DMS53 treated with DMSO at 0.1 percent for 48 hours (cell line): Measurements from ENCODE around the gene KMT2B.
A peak's percentile ranks its signal among the peaks of the same experiment; 100 is the strongest.
"Not testable (repeated sequence)": the region's sequence is repeated elsewhere in the genome, so short reads cannot be mapped to it uniquely, and the experiment has no call there.

Source experiments
- DNase-seq: peaks from one replicate; lab custom pipeline; 2025; ENCODE audit not compliant: unreplicated experiment; lab: John Stamatoyannopoulos, UW

KMT2B gene

GRCh38 chr19:35755550-35756376 is 38.0 kb downstream of the KMT2B start:
- no peak for DNase-seq

- DNase-seq: peak; percentile 43
These were observed 38.8 kb downstream of the KMT2B start, which contains the start of gene HSPB6 for GRCh38 chr19:35756377-35757230. Gene HSPB6 (minus strand): TSS chr19:35757029. CDS start chr19:35757008, 21 bp downstream.

DNA sequence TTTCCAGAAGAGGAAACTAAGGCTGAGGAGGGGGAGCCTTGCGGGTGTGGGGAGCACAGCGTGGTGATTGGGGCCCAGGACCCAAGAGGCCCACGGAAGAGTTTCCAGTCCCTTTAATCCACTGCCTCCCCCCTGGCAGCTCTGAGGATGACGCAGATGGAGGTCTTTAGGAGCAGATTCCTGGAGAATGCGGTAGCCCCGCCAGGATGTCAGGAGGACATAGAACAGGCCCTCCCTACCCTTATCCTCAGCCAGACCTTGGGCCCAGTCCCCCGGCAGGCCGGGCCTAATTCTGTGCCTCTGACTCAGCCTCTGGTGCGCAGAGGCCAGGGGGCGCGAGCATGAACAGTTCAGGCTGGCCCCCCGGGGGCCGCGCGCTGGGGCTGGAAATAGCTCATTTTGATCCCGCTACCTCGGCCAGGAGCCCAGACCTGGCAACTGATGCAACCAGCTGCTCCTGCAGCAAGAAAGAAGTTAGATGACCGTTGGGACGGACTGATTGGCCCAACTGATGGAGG is 39.5 kb downstream of the KMT2B start:
- DNase-seq: no peak

GRCh38 chr19:35757749-35758608 is 40.2 kb downstream of the KMT2B start, which contains the start of gene PROSER3:
Gene PROSER3 (plus strand): TSS chr19:35758176. CDS start chr19:35758216, 40 bp downstream.
- peak; percentile 100 for DNase-seq

DNA sequence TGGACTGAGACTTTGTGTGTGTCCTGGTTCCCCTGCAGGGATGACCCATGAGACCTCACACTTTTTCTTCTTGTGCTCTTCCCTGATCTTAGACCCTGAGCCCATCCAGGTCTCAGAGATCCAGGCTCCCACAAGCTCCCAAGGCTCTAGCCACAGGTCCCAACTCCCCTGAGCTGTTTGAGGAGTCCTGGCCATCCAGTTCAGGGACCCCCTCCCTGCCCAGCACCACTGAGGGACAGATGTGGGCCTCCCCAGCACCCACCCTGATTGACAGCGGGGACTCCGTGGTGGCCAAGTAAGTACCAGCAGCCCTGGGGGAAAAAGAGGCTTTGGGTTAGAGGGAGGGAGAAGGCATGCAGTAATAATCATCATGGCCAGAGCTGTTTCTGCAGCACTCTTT is 41.9 kb downstream of the KMT2B start:
- no peak for DNase-seq

GRCh38 chr19:35760711-35761349 is 43.0 kb downstream of the KMT2B start:
- DNase-seq: no peak

DNA sequence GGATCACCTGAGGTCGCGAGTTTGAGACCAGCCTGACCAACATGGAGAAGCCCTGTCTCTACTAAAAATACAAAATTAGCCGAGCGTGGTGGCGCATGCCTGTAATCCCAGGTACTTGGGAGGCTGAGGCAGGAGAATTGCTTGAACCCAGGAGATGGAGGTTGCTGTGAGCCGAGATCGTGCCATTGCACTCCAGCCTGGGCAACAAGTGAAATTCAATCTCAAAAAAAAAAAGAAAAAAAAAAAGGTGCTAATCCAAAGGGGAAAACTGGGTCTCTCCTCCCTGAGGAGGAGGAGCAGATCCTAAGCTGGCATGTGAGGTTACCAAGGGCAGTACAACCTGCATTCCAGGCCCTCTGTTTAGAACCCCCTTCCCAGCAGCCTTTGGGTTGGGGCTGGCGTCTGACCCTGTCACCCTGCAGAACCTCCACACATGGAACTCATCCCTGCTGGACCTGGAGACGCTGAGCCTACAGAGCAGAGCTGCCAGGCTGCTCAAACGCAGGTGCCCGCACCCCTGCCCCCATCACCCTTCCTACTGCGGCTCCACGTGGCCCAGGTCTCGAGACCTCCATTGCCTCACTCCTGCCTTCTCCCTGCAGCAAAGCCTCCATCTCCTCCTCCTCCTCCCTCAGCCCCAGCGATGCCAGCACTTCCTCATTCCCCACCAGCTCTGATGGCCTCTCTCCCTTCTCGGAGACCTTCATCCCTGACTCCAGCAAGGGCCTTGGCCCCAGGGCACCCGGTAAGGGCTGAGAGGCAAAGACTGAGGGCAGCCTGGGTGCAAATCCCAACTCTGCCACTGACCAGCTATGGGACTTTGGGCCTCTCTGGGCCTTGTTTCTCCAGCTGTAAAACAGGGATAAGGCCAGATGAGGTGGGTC is 46.9 kb downstream of the KMT2B start:
- DNase-seq: no peak

DNA sequence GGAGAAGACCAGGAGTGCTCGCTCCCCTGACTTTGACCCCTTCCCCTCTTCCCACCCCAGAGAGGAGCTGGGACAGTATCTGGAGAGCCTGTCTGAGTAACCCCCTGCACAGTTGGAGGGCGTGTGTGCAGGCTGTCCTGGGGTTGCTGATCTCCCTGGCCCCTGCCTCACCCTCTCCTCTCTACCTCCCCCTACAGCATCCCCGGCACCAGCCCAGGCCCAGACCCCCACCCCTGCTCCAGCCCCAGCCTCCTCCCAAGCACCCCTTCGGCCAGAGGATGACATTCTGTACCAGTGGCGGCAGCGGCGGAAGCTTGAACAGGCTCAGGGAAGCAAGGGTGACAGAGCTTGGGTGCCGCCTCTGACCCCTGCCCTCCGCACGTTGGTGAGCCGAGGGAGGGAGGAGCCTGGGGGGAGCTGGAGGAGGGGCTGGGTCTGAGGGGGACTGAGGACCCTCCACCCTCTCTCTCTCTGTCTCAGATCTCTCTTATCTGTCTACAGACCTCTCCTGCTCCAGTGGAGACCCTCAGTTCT is 48.8 kb downstream of the KMT2B start:
- DNase-seq: no peak

DNA sequence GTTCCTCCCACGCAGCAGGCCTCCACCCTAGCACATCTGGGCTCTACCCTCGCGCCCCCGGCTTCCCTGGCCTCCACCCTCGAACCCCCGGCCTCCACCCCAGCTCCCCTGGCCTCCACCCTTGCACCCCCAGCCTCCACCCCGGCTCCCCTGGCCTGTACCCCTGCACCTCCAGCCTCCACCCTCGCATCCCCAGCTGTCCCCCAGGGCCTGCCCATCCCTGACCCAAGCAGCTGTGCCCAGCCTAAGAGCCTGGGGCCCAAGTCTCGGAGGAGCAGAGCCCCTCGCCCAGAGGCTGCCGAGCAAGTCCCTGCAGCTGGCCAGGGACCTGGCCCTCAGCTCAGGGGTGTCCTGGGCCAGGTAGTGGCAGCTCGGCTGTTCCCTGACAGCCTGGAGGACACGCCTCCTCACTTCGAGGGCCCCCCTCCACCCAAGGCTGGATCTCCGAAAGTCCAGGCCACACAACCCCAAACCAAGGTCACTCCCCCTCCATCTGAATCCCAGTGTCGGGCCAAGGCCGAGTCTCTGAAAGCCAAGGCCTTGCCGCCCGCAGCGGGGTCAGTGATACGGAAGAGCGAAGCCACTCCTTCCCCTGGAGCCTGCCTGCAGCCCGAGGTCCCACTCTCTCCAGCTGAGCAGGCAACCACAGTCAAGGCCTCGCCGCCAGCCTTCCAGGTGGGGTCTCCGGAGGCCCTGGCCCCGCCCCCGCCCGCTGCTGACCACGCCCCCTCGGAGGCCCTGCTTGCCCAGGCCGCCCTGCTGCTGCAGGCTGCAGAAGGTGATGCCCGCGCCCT is 49.7 kb downstream of the KMT2B start:
- no peak for DNase-seq

GRCh38 chr19:35768082-35768421 is 50.2 kb downstream of the KMT2B start:
- no peak for DNase-seq

GRCh38 chr19:35772362-35772761 is 54.6 kb downstream of the KMT2B start:
- DNase-seq: not testable (repeated sequence)

GRCh38 chr19:35773020-35773806 is 55.4 kb downstream of the KMT2B start:
- DNase-seq: no peak

- peak; percentile 35 for DNase-seq
These were observed 56.7 kb downstream of the KMT2B start for GRCh38 chr19:35774274-35775045.

DNA sequence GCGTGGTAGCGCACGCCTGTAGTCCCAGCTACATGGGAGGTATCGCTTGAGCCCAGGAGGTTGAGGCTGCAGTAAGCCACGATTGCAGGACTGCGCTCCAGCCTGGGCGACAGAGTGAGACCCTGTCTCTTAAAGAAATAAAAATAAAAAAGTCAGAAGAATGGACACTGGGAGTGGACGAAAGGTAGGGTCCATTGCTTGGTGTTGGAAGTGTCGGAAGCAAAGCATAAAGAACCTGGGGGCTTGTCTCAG is 57.2 kb downstream of the KMT2B start:
- DNase-seq: no peak

- peak; percentile 98 for DNase-seq
These were observed 57.7 kb downstream of the KMT2B start, which contains the start of gene ARHGAP33 for GRCh38 chr19:35775298-35776101. Gene ARHGAP33 (plus strand): TSS chr19:35775564. CDS start chr19:35775659, 95 bp downstream.
